ENCODE measurements around the gene DNAI2.
"Not testable (repeated sequence)": the region's sequence is repeated elsewhere in the genome, so short reads cannot be mapped to it uniquely, and the experiment has no call there.

The DNAI2 gene

DNA sequence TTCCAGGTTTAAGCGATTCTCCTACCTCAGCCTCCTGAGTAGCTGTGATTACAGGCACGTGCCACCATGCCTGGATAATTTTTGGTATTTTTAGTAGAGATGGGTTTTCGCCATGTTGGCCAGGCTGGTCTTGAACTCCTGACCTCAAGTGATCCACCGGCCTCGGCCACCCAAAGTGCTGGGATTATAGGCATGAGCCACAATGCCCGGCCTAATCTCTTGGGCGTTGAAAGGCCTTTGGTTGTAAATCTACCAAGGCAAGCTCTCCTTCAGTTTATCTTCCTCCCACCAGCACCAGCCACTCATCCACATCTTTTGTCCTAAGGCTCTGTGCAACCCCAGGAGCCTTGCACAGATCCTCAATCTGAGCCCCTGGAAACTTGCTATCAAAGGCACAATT is 5.6 kb downstream of the DNAI2 start:
- H3K4me3 ChIP-seq (ENCODE audit: low read depth in 1 of 2, low read length in 2 of 2); H3K27ac ChIP-seq (ENCODE audit: low read depth, low read length); H3K9me3 ChIP-seq (ENCODE audit: low read length); H3K27me3 ChIP-seq (ENCODE audit: control insufficient read depth in 1 of 2, insufficient read depth in 2 of 2, low read length in 2 of 2); H3K36me3 ChIP-seq (ENCODE audit: insufficient read depth, low read length); H3K4me1 ChIP-seq (ENCODE audit: insufficient read depth, low read length); H3K9ac ChIP-seq (ENCODE audit: low read length): not testable (repeated sequence)

DNA sequence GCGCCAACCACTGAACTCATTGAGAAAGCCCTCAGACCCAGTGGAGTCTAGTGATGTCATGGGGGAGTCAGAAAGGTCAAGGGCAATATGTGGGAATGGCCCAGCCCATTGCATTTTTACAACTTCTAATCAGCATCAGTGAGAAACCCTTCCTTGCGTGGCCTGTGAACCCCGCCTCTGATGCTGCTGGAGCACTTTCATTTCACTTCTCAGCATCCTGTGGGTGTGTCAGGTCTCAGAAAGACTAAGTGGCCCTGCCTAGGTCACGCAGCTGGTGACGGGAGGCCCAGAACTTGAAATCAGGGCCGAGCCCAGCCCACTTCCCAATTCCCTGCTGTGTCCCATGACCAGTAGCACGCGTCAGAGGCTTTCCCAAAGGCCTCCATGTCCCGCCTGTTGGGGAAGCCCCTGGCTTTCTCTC is 6.1 kb downstream of the DNAI2 start:
- Histone ChIP-seq H3K27ac (ENCODE audit: low read depth, low read length) (no peak overlapping the region), H3K9me3 (ENCODE audit: low read length) (no peaks in the 10 kb centered on the region), H3K4me3 (ENCODE audit: low read depth in 1 of 2, low read length in 2 of 2) (no peak overlapping the region), H3K4me1 (ENCODE audit: insufficient read depth, low read length) (no peaks in the 10 kb centered on the region), H3K27me3 (ENCODE audit: control insufficient read depth in 1 of 2, insufficient read depth in 2 of 2, low read length in 2 of 2) (peaks cover 0 to 1% of the 10 kb centered on the region in 2 donors), H3K9ac (ENCODE audit: low read length) (no peak overlapping the region), H3K36me3 (ENCODE audit: insufficient read depth, low read length) (no peaks in the 10 kb centered on the region)

DNA sequence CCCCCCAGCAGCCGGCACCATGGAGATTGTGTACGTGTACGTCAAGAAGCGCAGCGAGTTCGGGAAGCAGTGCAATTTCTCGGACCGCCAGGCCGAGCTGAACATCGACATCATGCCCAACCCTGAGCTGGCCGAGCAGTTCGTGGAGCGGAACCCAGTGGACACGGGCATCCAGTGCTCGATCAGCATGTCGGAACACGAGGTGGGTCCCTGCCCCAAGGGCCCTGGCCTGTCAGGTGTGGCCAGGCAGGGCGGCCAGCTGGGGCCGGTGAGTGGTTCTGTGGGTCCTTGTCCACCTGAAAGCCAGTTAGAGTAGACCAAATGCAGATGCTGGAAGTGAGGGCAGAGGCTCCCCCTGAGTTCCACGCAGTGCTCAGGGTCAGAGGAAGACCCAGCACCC is 7.8 kb downstream of the DNAI2 start:
- H3K4me3 ChIP-seq (ENCODE audit: low read depth in 1 of 2, low read length in 2 of 2) = no peak overlapping the region
- no peaks in the 10 kb centered on the region for H3K27me3 ChIP-seq (ENCODE audit: control insufficient read depth in 1 of 2, insufficient read depth in 2 of 2, low read length in 2 of 2)
- H3K9me3 ChIP-seq (ENCODE audit: low read length) = no peaks in the 10 kb centered on the region
- no peak overlapping the region for H3K9ac ChIP-seq (ENCODE audit: low read length)
- H3K4me1 ChIP-seq (ENCODE audit: insufficient read depth, low read length) = no peaks in the 10 kb centered on the region
- H3K27ac ChIP-seq (ENCODE audit: low read depth, low read length) = no peak overlapping the region
- H3K36me3 ChIP-seq (ENCODE audit: insufficient read depth, low read length) = no peaks in the 10 kb centered on the region

DNA sequence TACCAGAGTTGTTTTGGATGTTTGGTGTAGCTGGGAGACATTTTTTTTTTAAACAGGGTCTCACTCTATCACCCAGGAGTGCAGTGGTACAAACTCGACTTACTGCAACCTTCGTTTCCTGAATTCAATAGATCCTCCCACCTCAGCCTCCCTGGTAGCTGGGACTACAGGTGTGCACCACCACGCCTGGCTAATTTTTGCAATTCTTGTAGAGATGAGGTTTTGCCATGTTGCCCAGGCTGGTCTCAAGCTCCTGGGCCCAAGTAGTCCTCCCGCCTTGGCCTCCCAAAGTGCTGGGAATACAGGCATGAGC is 8.2 kb downstream of the DNAI2 start:
- H3K4me3 ChIP-seq (ENCODE audit: low read depth in 1 of 2, low read length in 2 of 2); H3K27me3 ChIP-seq (ENCODE audit: control insufficient read depth in 1 of 2, insufficient read depth in 2 of 2, low read length in 2 of 2); H3K27ac ChIP-seq (ENCODE audit: low read depth, low read length); H3K4me1 ChIP-seq (ENCODE audit: insufficient read depth, low read length); H3K36me3 ChIP-seq (ENCODE audit: insufficient read depth, low read length); H3K9me3 ChIP-seq (ENCODE audit: low read length); H3K9ac ChIP-seq (ENCODE audit: low read length): not testable (repeated sequence)

DNA sequence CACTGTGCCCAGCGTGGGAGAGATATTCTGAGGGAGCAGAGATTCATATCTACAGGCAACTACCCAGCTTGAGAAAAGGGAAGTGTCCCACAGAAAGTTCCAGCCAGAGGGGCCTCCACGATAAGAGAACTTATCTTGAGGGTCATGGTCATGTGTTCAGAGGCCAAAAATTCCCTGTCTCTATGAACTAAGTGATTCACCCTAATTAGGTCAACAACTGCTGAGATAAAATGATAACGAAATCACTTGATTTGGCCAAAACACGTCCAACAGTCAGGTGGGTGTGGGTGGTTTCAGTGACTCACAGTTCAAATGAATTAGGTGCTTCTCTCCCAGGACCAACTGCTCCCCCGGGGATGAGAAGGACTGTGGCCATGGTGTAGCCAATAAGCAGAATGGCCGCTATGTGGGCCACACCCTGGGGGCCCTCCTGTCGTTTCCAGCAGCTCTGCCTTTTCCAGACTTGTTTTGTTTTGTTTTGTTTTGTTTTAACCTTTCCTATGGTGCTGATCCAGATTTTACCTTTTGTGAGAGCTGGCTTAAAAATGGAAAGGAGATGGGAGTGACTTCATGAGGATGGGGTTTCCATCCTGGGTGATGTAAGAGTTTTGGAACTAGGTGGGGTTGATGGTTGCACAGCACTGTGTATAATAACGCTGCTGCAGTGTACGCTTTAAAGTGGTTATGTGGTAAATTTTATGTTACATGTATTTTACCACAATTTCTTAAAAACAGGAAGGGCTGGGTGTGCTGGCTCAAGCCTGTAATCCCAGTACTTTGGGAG is 8.7 kb downstream of the DNAI2 start:
- no peaks in the 10 kb centered on the region for H3K9me3 ChIP-seq (ENCODE audit: low read length)
- no peaks in the 10 kb centered on the region for H3K4me1 ChIP-seq (ENCODE audit: insufficient read depth, low read length)
- H3K27me3 ChIP-seq (ENCODE audit: control insufficient read depth in 1 of 2, insufficient read depth in 2 of 2, low read length in 2 of 2) = no peaks in the 10 kb centered on the region
- H3K27ac ChIP-seq (ENCODE audit: low read depth, low read length) = no peak overlapping the region
- H3K9ac ChIP-seq (ENCODE audit: low read length) = no peak overlapping the region
- H3K36me3 ChIP-seq (ENCODE audit: insufficient read depth, low read length) = no peaks in the 10 kb centered on the region
- no peak overlapping the region for H3K4me3 ChIP-seq (ENCODE audit: low read depth in 1 of 2, low read length in 2 of 2)

DNA sequence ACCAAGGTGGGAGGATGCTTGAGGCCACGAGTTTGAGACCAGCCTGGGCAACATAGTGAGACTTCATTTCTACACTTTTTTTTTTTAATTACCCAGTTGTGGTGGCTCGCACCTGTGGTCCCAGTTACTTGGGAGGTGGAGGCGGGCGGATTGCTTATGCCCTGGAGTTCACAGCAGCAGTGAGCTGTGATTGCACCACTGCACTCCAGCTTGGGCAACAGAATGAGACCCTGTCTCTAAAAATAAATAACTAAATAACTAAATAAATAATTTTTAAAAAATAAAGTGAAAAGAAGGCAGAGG is 9.3 kb downstream of the DNAI2 start:
- Histone ChIP-seq H3K27me3 (ENCODE audit: control insufficient read depth in 1 of 2, insufficient read depth in 2 of 2, low read length in 2 of 2) (no peaks in the 10 kb centered on the region), H3K4me1 (ENCODE audit: insufficient read depth, low read length) (no peaks in the 10 kb centered on the region), H3K27ac (ENCODE audit: low read depth, low read length) (no peak overlapping the region), H3K9me3 (ENCODE audit: low read length) (no peaks in the 10 kb centered on the region), H3K4me3 (ENCODE audit: low read depth in 1 of 2, low read length in 2 of 2) (no peak overlapping the region), H3K36me3 (ENCODE audit: insufficient read depth, low read length) (no peaks in the 10 kb centered on the region), H3K9ac (ENCODE audit: low read length) (no peak overlapping the region)

DNA sequence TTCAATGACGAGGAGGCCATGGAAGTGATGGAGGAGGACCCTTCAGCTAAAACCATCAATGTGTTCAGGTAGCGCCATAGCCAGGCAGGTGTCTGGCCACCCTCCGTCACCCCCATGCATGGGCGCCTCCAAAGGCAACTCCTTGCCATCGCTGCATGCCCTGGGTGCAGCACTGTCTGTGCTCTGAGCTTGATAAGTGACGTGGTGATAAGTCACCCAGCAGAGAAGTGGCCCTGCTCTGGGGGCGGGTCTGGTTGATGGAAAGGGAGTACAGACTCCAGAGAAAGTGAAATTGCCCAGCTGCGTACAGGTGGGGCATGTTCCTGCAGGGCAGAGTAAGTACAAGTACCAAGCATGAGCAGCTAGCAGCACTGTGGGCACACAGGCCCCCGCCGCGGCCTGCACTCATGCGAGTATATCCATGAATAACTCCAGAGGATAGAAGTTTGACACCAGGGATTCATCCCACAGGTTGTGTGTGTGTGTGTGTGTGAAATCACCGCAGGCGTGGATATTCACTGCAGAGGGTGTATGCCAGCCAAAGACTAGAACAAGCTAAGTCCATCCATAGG is 13.1 kb downstream of the DNAI2 start:
- Histone ChIP-seq H3K9me3 (ENCODE audit: low read length) (no peaks in the 10 kb centered on the region), H3K36me3 (ENCODE audit: insufficient read depth, low read length) (no peaks in the 10 kb centered on the region), H3K9ac (ENCODE audit: low read length) (no peak overlapping the region), H3K27ac (ENCODE audit: low read depth, low read length) (no peak overlapping the region), H3K4me3 (ENCODE audit: low read depth in 1 of 2, low read length in 2 of 2) (no peak overlapping the region), H3K27me3 (ENCODE audit: control insufficient read depth in 1 of 2, insufficient read depth in 2 of 2, low read length in 2 of 2) (no peaks in the 10 kb centered on the region), H3K4me1 (ENCODE audit: insufficient read depth, low read length) (no peaks in the 10 kb centered on the region)

DNA sequence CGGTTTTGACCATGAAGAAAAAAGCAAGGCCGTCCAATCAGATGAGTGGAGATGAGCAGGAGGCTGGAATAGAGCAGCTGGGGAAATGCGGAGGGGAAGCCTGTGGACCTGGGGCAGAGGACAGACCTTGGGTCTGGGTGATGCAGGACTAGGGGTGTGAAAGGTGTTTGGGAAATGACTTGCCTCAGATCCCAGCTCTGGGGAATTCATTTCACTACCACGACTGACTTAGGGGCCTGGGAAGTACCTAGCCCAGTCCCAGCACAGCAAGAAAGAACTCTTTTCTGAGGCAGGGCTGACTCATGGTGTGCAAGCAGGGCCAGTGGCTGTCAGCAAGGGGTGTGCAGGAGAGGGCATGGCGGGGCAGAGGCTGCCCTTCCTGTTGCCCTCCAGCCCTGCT is 14.8 kb downstream of the DNAI2 start:
- H3K36me3 ChIP-seq (ENCODE audit: insufficient read depth, low read length) = no peaks in the 10 kb centered on the region
- no peak overlapping the region for H3K9ac ChIP-seq (ENCODE audit: low read length)
- H3K9me3 ChIP-seq (ENCODE audit: low read length) = no peaks in the 10 kb centered on the region
- H3K4me1 ChIP-seq (ENCODE audit: insufficient read depth, low read length) = no peaks in the 10 kb centered on the region
- no peak overlapping the region for H3K4me3 ChIP-seq (ENCODE audit: low read depth in 1 of 2, low read length in 2 of 2)
- H3K27me3 ChIP-seq (ENCODE audit: control insufficient read depth in 1 of 2, insufficient read depth in 2 of 2, low read length in 2 of 2) = no peaks in the 10 kb centered on the region
- no peak overlapping the region for H3K27ac ChIP-seq (ENCODE audit: low read depth, low read length)

DNA sequence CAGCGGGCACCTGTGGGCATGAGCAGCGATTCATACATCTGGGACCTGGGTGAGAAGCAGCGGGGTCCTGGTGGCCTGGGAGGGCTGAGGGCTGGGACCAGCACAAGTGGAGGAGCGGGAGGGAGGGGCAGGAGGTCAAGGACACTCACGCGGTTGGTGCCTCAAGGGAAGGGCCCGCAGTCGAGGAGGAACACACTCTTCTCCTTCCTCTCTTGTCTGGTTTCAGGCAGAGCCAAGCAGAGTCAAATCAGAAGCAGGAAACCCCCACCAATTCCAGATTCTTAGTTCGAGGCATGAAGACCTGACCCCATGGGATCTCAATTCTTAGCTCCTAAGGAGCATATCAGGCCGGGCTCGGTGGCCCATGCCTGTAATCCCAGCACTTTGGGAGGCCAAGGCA is 15.7 kb downstream of the DNAI2 start:
- Histone ChIP-seq H3K9me3 (ENCODE audit: low read length) (no peaks in the 10 kb centered on the region), H3K36me3 (ENCODE audit: insufficient read depth, low read length) (no peaks in the 10 kb centered on the region), H3K4me3 (ENCODE audit: low read depth in 1 of 2, low read length in 2 of 2) (no peak overlapping the region), H3K4me1 (ENCODE audit: insufficient read depth, low read length) (no peaks in the 10 kb centered on the region), H3K27ac (ENCODE audit: low read depth, low read length) (no peak overlapping the region), H3K9ac (ENCODE audit: low read length) (no peak overlapping the region), H3K27me3 (ENCODE audit: control insufficient read depth in 1 of 2, insufficient read depth in 2 of 2, low read length in 2 of 2) (no peaks in the 10 kb centered on the region)

DNA sequence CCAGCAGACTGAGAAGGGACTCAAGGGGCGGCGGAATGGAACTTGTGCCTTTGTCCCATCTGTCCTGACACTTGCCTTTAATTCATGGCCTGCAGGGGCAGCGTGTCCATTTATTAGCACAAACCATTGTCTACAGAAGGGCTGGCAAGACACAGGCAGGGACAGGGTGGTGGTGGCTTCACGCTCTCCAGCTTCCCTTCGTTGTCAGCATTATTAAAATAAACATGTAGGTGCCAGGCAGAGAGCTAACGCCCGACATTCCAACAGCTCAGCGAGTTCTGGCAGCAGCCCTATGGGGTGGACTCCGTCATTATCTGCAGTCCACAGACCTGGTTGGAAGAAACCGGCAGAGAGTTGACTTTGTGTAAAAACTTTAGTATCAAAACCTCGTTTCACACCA is 16.3 kb downstream of the DNAI2 start:
- no peaks in the 10 kb centered on the region for H3K9me3 ChIP-seq (ENCODE audit: low read length)
- no peak overlapping the region for H3K27ac ChIP-seq (ENCODE audit: low read depth, low read length)
- H3K4me3 ChIP-seq (ENCODE audit: low read depth in 1 of 2, low read length in 2 of 2) = no peak overlapping the region
- no peaks in the 10 kb centered on the region for H3K36me3 ChIP-seq (ENCODE audit: insufficient read depth, low read length)
- no peaks in the 10 kb centered on the region for H3K27me3 ChIP-seq (ENCODE audit: control insufficient read depth in 1 of 2, insufficient read depth in 2 of 2, low read length in 2 of 2)
- no peak overlapping the region for H3K9ac ChIP-seq (ENCODE audit: low read length)
- H3K4me1 ChIP-seq (ENCODE audit: insufficient read depth, low read length) = no peaks in the 10 kb centered on the region

DNA sequence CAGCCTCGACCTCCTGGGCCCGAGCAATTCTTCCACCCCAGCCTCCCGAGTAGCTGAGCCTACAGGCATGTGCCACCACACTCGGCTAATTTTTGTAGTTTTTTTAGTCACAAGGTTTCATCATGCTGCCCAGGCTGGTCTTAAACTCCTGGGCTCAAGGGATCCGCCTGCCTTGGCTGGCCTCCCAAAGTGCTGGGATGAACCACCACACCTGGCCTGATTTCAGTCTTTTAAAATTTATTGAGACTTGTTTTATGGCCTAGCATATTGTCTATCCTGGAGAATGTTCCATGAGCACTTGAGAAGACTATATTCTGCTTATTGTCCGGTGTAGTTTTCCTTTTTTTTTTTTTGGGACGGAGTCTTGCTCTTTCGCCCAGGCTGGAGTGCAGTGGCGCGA is 18.5 kb downstream of the DNAI2 start:
- H3K9ac ChIP-seq (ENCODE audit: low read length) = no peak overlapping the region
- H3K4me1 ChIP-seq (ENCODE audit: insufficient read depth, low read length) = no peaks in the 10 kb centered on the region
- H3K9me3 ChIP-seq (ENCODE audit: low read length) = no peaks in the 10 kb centered on the region
- no peaks in the 10 kb centered on the region for H3K27me3 ChIP-seq (ENCODE audit: control insufficient read depth in 1 of 2, insufficient read depth in 2 of 2, low read length in 2 of 2)
- no peak overlapping the region for H3K4me3 ChIP-seq (ENCODE audit: low read depth in 1 of 2, low read length in 2 of 2)
- no peaks in the 10 kb centered on the region for H3K36me3 ChIP-seq (ENCODE audit: insufficient read depth, low read length)
- H3K27ac ChIP-seq (ENCODE audit: low read depth, low read length) = no peak overlapping the region

All from muscle layer of colon (tissue), 2 donors.